22Rv1 (cell line): ENCODE measurements around the gene ZMYND10.

Experiments
- ZFX ChIP-seq: fragments of 450-650 bp; IDR thresholded peaks from 2 replicates; pipeline ENCODE4 v1.6.1; 2017; ENCODE audit warnings: antibody characterized with exemption, borderline replicate concordance
- TF ChIP-seq, protein P1 (sequence below): fragments of 450-650 bp; IDR thresholded peaks from 2 replicates; pipeline ENCODE4 v1.5.1; 2017; ENCODE audit warnings: mild to moderate bottlenecking

DNA sequence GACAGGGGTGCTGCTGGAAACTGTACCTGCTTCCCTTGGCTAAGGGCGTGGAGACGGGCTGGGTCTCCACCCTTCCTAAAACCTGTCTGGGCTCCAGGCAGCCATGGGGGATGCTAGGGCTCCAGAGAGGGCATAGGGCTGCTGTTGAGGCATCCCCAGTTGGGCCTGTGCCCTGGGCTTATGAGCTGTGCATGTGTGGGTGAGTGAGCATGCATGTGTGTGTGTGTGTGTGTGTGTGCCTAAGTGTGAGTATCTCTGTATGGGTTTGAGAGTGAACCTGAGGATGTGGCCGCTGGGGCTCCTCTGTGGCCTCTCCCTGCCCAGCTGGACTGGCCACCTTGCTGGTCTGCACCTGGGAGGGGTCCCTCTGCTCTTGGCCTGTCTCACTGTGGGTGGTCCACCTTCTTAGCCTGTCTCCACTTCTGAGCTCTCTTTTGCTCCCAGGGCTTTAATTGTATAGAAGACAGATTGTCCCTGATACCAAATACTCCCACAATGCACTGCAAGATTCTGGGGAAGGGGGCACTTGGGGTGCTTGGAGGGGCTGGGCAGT, 25.7 kb upstream of the ZMYND10 start:
- TF ChIP-seq, protein P1, sequence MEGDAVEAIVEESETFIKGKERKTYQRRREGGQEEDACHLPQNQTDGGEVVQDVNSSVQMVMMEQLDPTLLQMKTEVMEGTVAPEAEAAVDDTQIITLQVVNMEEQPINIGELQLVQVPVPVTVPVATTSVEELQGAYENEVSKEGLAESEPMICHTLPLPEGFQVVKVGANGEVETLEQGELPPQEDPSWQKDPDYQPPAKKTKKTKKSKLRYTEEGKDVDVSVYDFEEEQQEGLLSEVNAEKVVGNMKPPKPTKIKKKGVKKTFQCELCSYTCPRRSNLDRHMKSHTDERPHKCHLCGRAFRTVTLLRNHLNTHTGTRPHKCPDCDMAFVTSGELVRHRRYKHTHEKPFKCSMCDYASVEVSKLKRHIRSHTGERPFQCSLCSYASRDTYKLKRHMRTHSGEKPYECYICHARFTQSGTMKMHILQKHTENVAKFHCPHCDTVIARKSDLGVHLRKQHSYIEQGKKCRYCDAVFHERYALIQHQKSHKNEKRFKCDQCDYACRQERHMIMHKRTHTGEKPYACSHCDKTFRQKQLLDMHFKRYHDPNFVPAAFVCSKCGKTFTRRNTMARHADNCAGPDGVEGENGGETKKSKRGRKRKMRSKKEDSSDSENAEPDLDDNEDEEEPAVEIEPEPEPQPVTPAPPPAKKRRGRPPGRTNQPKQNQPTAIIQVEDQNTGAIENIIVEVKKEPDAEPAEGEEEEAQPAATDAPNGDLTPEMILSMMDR, result no peak
- no peak for TF ChIP-seq ZFX
